Smooth muscle cell (in vitro differentiated cells): ENCODE data around the gene ZFY. TPM values are rescaled to one million over a fixed set of nuclear protein-coding genes. Genes with fewer than 3 reads are reported as not detected.
"Not testable (repeated sequence)": the region's sequence is repeated elsewhere in the genome, so short reads cannot be mapped to it uniquely, and the experiment has no call there.

Experiments
- DNase-seq: peaks from one replicate; lab custom pipeline; 2025; ENCODE audit not compliant: unreplicated experiment; lab: John Stamatoyannopoulos, UW
- H2AFZ ChIP-seq: fragments of 200-600 bp; sonication (generic); 2 replicates; pipeline ENCODE4 v1.6.0; 2016; ENCODE audit warnings: antibody characterized with exemption, low read depth, mild to moderate bottlenecking
- H3F3A ChIP-seq: fragments of 200-600 bp; sonication (generic); 2 replicates; pipeline ENCODE4 v1.6.0; 2017; ENCODE audit warnings: antibody characterized with exemption, low read depth
- H3K27ac ChIP-seq: fragments of 200-600 bp; sonication (generic); 2 replicates; pipeline ENCODE4 v1.5.1; 2016; ENCODE audit warnings: low read depth, mild to moderate bottlenecking
- H3K27me3 ChIP-seq: fragments of 200-600 bp; sonication (generic); 2 replicates; pipeline ENCODE4 v1.6.1; 2016; ENCODE audit warnings: low read depth, mild to moderate bottlenecking
- H3K36me3 ChIP-seq: fragments of 200-600 bp; sonication (generic); 2 replicates; pipeline ENCODE4 v1.5.1; 2016; ENCODE audit warnings: low read depth
- H3K4me1 ChIP-seq: fragments of 200-600 bp; sonication (generic); 2 replicates; pipeline ENCODE4 v1.5.1; 2016; ENCODE audit warnings: low read depth
- H3K4me2 ChIP-seq: fragments of 200-600 bp; sonication (generic); 2 replicates; pipeline ENCODE4 v1.6.0; 2016; ENCODE audit warnings: mild to moderate bottlenecking
- H3K4me3 ChIP-seq: fragments of 200-600 bp; sonication (generic); 2 replicates; pipeline ENCODE4 v1.5.1; 2016; ENCODE audit warnings: mild to moderate bottlenecking
- H3K79me2 ChIP-seq: fragments of 200-600 bp; sonication (generic); 2 replicates; pipeline ENCODE4 v1.6.0; 2016; ENCODE audit warnings: low read depth, mild to moderate bottlenecking
- H3K9ac ChIP-seq: fragments of 200-600 bp; sonication (generic); 2 replicates; pipeline ENCODE4 v1.6.0; 2016; ENCODE audit warnings: low read depth
- H3K9me3 ChIP-seq: fragments of 200-600 bp; sonication (generic); replicated peaks from 2 replicates; pipeline ENCODE4 v1.5.1; 2016; ENCODE audit warnings: low read depth
- H4K20me1 ChIP-seq: fragments of 200-600 bp; sonication (generic); 2 replicates; pipeline ENCODE4 v1.6.0; 2016; ENCODE audit warnings: low read depth
- CTCF ChIP-seq: fragments of 200-600 bp; sonication (generic); IDR thresholded peaks from 2 replicates; pipeline ENCODE4 v1.5.1; 2017; ENCODE audit warnings: borderline replicate concordance, mild to moderate bottlenecking, antibody characterized with exemption; ENCODE audit not compliant: insufficient read depth, poor library complexity, severe bottlenecking
- WGBS: methylation state at CpG from one replicate; pipeline ENCODE4 v1.1.7; 2016; ENCODE audit warnings: low lambda C conversion rate; 5-methylcytosine and 5-hydroxymethylcytosine counted together
- polyA plus RNA-seq: library from polyadenylated mRNA; unstranded; fragments of >200 nt; fragmentation: Nextera tagmentation; extraction: Ambion mirVana; gene quantifications from 2 replicates; pipeline ENCODE4 v1.2.1, GENCODE V29; 2016
- total RNA-seq: library from RNA; depleted of rRNA; stranded (reverse); fragments of >200 nt; gene quantifications from 2 replicates; pipeline ENCODE4 v1.2.3, GENCODE V29; 2014

The ZFY gene
- total and polyA plus RNA-seq, 2 experiments from 2014 or later: not detected

- H3K36me3 ChIP-seq: no peaks in the 10 kb centered on the region
- no peaks in the 10 kb centered on the region for H4K20me1 ChIP-seq
- no peaks in the 10 kb centered on the region for H3K27me3 ChIP-seq
- TF ChIP-seq CTCF: no peak
- H2AFZ ChIP-seq: no peak overlapping the region
- DNase-seq: no peak
- no peaks in the 10 kb centered on the region for H3F3A ChIP-seq
- no peaks in the 10 kb centered on the region for H3K79me2 ChIP-seq
- no peaks in the 10 kb centered on the region for H3K4me1 ChIP-seq
- H3K9ac ChIP-seq: no peak overlapping the region
- WGBS: no CpG with 5 or more reads among the region's 15 CpGs
- H3K4me3 ChIP-seq: no peak overlapping the region
- no peak overlapping the region for H3K4me2 ChIP-seq
- H3K9me3 ChIP-seq: no peaks in the 10 kb centered on the region
- H3K27ac ChIP-seq: no peak overlapping the region
Measured at GRCh38 chrY:3002680-3003515, 67.7 kb downstream of the ZFY start.

GRCh38 chrY:3003516-3003830 is 68.3 kb downstream of the ZFY start:
- no peak overlapping the region for H2AFZ ChIP-seq
- WGBS: no CpG with 5 or more reads among the region's 3 CpGs
- no peak for TF ChIP-seq CTCF
- H3K27ac ChIP-seq: no peak overlapping the region
- H3F3A ChIP-seq: no peaks in the 10 kb centered on the region
- H3K36me3 ChIP-seq: no peaks in the 10 kb centered on the region
- DNase-seq: no peak
- no peaks in the 10 kb centered on the region for H3K9me3 ChIP-seq
- H3K27me3 ChIP-seq: no peaks in the 10 kb centered on the region
- H3K4me2 ChIP-seq: no peak overlapping the region
- no peak overlapping the region for H3K4me3 ChIP-seq
- H4K20me1 ChIP-seq: no peaks in the 10 kb centered on the region
- H3K79me2 ChIP-seq: no peaks in the 10 kb centered on the region
- H3K4me1 ChIP-seq: no peaks in the 10 kb centered on the region
- no peak overlapping the region for H3K9ac ChIP-seq

- Histone ChIP-seq H3K36me3 (no peaks in the 10 kb centered on the region), H3K4me2 (no peak overlapping the region), H3K9ac (no peak overlapping the region), H3K4me1 (no peaks in the 10 kb centered on the region), H3K4me3 (no peak overlapping the region), H2AFZ (no peak overlapping the region), H4K20me1 (no peaks in the 10 kb centered on the region), H3K79me2 (no peaks in the 10 kb centered on the region), H3F3A (no peaks in the 10 kb centered on the region), H3K27ac (no peak overlapping the region), H3K9me3 (no peaks in the 10 kb centered on the region), H3K27me3 (no peaks in the 10 kb centered on the region)
- no CpG with 5 or more reads among the region's 5 CpGs for WGBS
- no peak for TF ChIP-seq CTCF
- no peak for DNase-seq
Measured at GRCh38 chrY:3003846-3004245, 68.7 kb downstream of the ZFY start.

GRCh38 chrY:3006031-3006430 is 70.8 kb downstream of the ZFY start:
- H3K79me2 ChIP-seq, H3K4me3 ChIP-seq, H4K20me1 ChIP-seq, H3K4me2 ChIP-seq, DNase-seq, H3K9ac ChIP-seq, H3K36me3 ChIP-seq, H3K9me3 ChIP-seq, H3K27me3 ChIP-seq, H3K4me1 ChIP-seq, H2AFZ ChIP-seq, H3K27ac ChIP-seq, H3F3A ChIP-seq: not testable (repeated sequence)
- WGBS: no CpG with 5 or more reads among the region's 2 CpGs
